Measurements from ENCODE around the gene MVB12B. TPM values are rescaled to one million over a fixed set of nuclear protein-coding genes. Genes with fewer than 3 reads are reported as not detected.

Gene MVB12B
- total RNA-seq, 1 donor from 2014 or later = 16.5 TPM

- H3K27me3 ChIP-seq = no peaks in the 10 kb centered on the region
- H3K36me3 ChIP-seq = no peaks in the 10 kb centered on the region
- intact Hi-C loops (cut with DNase I) = loop anchor here (5.0 kb wide), 2 partner anchors 88 to 988 kb away; no protein-coding TSS in a partner anchor
- H3K9me3 ChIP-seq = no peaks in the 10 kb centered on the region
- no peak overlapping the region for H3K27ac ChIP-seq
- TF ChIP-seq CTCF (IDR thresholded peaks at IDR 0.05) (no peak), POLR2A (IDR thresholded peaks at IDR 0.05) (no peak), POLR2AphosphoS5 (IDR thresholded peaks at IDR 0.05; ENCODE audit: insufficient read depth in 1 of 2, low read depth in 1 of 2) (no peak)
- peaks cover 60% of the 10 kb centered on the region for H3K4me1 ChIP-seq
- DNase-seq (ENCODE audit: extremely low spot score in 2 of 2) = no peak
- no peak overlapping the region for H3K4me3 ChIP-seq
Observed at GRCh38 chr9:126395439-126396212, 69.0 kb downstream of the MVB12B start.

GRCh38 chr9:126397056-126397455 is 70.4 kb downstream of the MVB12B start:
- peaks cover 49% of the 10 kb centered on the region for H3K4me1 ChIP-seq
- H3K9me3 ChIP-seq = no peaks in the 10 kb centered on the region
- TF ChIP-seq CTCF (IDR thresholded peaks at IDR 0.05) (no peak), POLR2A (IDR thresholded peaks at IDR 0.05) (no peak), POLR2AphosphoS5 (IDR thresholded peaks at IDR 0.05; ENCODE audit: insufficient read depth in 1 of 2, low read depth in 1 of 2) (peak in 1 of 2 donors; percentile 35)
- no peak overlapping the region for H3K27ac ChIP-seq
- H3K36me3 ChIP-seq = no peaks in the 10 kb centered on the region
- H3K4me3 ChIP-seq = no peak overlapping the region
- intact Hi-C loops (cut with DNase I) = loop anchor here (5.0 kb wide), 2 partner anchors 90 to 990 kb away; no protein-coding TSS in a partner anchor
- no peak for DNase-seq (ENCODE audit: extremely low spot score in 2 of 2)
- H3K27me3 ChIP-seq = no peaks in the 10 kb centered on the region

GRCh38 chr9:126398403-126399058 is 71.9 kb downstream of the MVB12B start:
- no peak for DNase-seq (ENCODE audit: extremely low spot score in 2 of 2)
- intact Hi-C loops (cut with DNase I) = loop anchor here (5.0 kb wide), 2 partner anchors 91 to 991 kb away; no protein-coding TSS in a partner anchor
- no peaks in the 10 kb centered on the region for H3K36me3 ChIP-seq
- no peaks in the 10 kb centered on the region for H3K27me3 ChIP-seq
- H3K4me1 ChIP-seq = peaks cover 37% of the 10 kb centered on the region
- peak overlapping the region; percentile 24 for H3K27ac ChIP-seq
- TF ChIP-seq POLR2A (IDR thresholded peaks at IDR 0.05) (no peak), CTCF (IDR thresholded peaks at IDR 0.05) (peak; percentile 66 to 93 (median 92)), POLR2AphosphoS5 (IDR thresholded peaks at IDR 0.05; ENCODE audit: insufficient read depth in 1 of 2, low read depth in 1 of 2) (peak in 1 of 2 donors; percentile 15)
- H3K9me3 ChIP-seq = no peaks in the 10 kb centered on the region
- H3K4me3 ChIP-seq = no peak overlapping the region

- peaks cover 33% of the 10 kb centered on the region for H3K4me1 ChIP-seq
- no peaks in the 10 kb centered on the region for H3K36me3 ChIP-seq
- no peaks in the 10 kb centered on the region for H3K9me3 ChIP-seq
- H3K4me3 ChIP-seq = no peak overlapping the region
- H3K27ac ChIP-seq = peak overlapping the region; percentile 24
- no peaks in the 10 kb centered on the region for H3K27me3 ChIP-seq
- no peak for TF ChIP-seq POLR2AphosphoS5 (IDR thresholded peaks at IDR 0.05; ENCODE audit: insufficient read depth in 1 of 2, low read depth in 1 of 2)
- DNase-seq (ENCODE audit: extremely low spot score in 2 of 2) = no peak
- intact Hi-C loops (cut with DNase I) = loop anchor here (5.0 kb wide), 2 partner anchors 92 to 992 kb away; no protein-coding TSS in a partner anchor
Observed at GRCh38 chr9:126399251-126399650, 72.6 kb downstream of the MVB12B start.

GRCh38 chr9:126399789-126400188 is 73.2 kb downstream of the MVB12B start:
- Histone ChIP-seq H3K9me3 (no peaks in the 10 kb centered on the region), H3K27ac (no peak overlapping the region), H3K4me1 (peaks cover 33% of the 10 kb centered on the region), H3K4me3 (no peak overlapping the region), H3K36me3 (no peaks in the 10 kb centered on the region), H3K27me3 (no peaks in the 10 kb centered on the region)
- TF ChIP-seq CTCF (IDR thresholded peaks at IDR 0.05) = no peak
- no peak for TF ChIP-seq POLR2A (IDR thresholded peaks at IDR 0.05)
- no peak for TF ChIP-seq POLR2AphosphoS5 (IDR thresholded peaks at IDR 0.05; ENCODE audit: insufficient read depth in 1 of 2, low read depth in 1 of 2)
- intact Hi-C loops (cut with DNase I) = loop anchor here (5.0 kb wide), 2 partner anchors 92 to 992 kb away; no protein-coding TSS in a partner anchor
- no peak for DNase-seq (ENCODE audit: extremely low spot score in 2 of 2)

Measured in vagina (tissue), 2 donors.